ENCODE data around the gene ZFP28. TPM values are rescaled to one million over a fixed set of nuclear protein-coding genes. Genes with fewer than 3 reads are reported as not detected.

The ZFP28 gene
- polyA plus RNA-seq, 1 donor from 2014 or later = 45.1 TPM

GRCh38 chr19:56601375-56601774, 62.6 kb downstream of the ZFP28 start:
- H3K9ac ChIP-seq (ENCODE audit: low read length) = no peak overlapping the region
- H3K9me3 ChIP-seq (ENCODE audit: low read length) = peaks cover 31% of the 10 kb centered on the region
- no peaks in the 10 kb centered on the region for H3F3A ChIP-seq (ENCODE audit: insufficient read depth, low read length, poor library complexity, severe bottlenecking)
- H3K79me2 ChIP-seq (replicated peaks; ENCODE audit: insufficient read depth, low read length) = peaks cover 81% of the 10 kb centered on the region
- no peaks in the 10 kb centered on the region for H3K9me2 ChIP-seq (ENCODE audit: insufficient read depth, low read length)
- no peak overlapping the region for H3K27ac ChIP-seq (ENCODE audit: low read length)
- H3K4me3 ChIP-seq (ENCODE audit: low read length) = no peak overlapping the region
- H2AFZ ChIP-seq (ENCODE audit: low read depth, low read length) = no peak overlapping the region
- H4K20me1 ChIP-seq (ENCODE audit: insufficient read depth) = no peaks in the 10 kb centered on the region
- H3K4me2 ChIP-seq (ENCODE audit: low read length) = no peak overlapping the region
- peaks cover 29% of the 10 kb centered on the region for H3K36me3 ChIP-seq (ENCODE audit: insufficient read depth, low read length)
- no peak for TF ChIP-seq EP300 (conservative IDR thresholded peaks at IDR 0.05; ENCODE audit: poor library complexity, severe bottlenecking)
- TF ChIP-seq RAD21 (conservative IDR thresholded peaks at IDR 0.05) = no peak
- TF ChIP-seq MXI1 (conservative IDR thresholded peaks at IDR 0.05; ENCODE audit: poor library complexity, severe bottlenecking) = no peak
- TF ChIP-seq REST (IDR thresholded peaks at IDR 0.05; ENCODE audit: borderline replicate concordance) = no peak
- no peak for TF ChIP-seq TAF1 (IDR thresholded peaks at IDR 0.05; ENCODE audit: low read depth)
- no peak for TF ChIP-seq SMC3 (conservative IDR thresholded peaks at IDR 0.05; ENCODE audit: poor library complexity)
- no peak for TF ChIP-seq POLR2AphosphoS5 (IDR thresholded peaks at IDR 0.05)
- TF ChIP-seq EZH2 (IDR thresholded peaks at IDR 0.05; ENCODE audit: borderline replicate concordance, insufficient read depth, low read length, poor library complexity, severe bottlenecking) = no peak
- TF ChIP-seq, protein P1, sequence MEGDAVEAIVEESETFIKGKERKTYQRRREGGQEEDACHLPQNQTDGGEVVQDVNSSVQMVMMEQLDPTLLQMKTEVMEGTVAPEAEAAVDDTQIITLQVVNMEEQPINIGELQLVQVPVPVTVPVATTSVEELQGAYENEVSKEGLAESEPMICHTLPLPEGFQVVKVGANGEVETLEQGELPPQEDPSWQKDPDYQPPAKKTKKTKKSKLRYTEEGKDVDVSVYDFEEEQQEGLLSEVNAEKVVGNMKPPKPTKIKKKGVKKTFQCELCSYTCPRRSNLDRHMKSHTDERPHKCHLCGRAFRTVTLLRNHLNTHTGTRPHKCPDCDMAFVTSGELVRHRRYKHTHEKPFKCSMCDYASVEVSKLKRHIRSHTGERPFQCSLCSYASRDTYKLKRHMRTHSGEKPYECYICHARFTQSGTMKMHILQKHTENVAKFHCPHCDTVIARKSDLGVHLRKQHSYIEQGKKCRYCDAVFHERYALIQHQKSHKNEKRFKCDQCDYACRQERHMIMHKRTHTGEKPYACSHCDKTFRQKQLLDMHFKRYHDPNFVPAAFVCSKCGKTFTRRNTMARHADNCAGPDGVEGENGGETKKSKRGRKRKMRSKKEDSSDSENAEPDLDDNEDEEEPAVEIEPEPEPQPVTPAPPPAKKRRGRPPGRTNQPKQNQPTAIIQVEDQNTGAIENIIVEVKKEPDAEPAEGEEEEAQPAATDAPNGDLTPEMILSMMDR (IDR thresholded peaks at IDR 0.05; ENCODE audit: poor library complexity, severe bottlenecking) = no peak
- no peaks in the 10 kb centered on the region for H3K27me3 ChIP-seq (ENCODE audit: insufficient read depth, low read depth, low read length)

- Histone ChIP-seq H2AFZ (ENCODE audit: low read depth, low read length) (no peak overlapping the region), H4K20me1 (ENCODE audit: insufficient read depth) (no peaks in the 10 kb centered on the region), H3K27ac (ENCODE audit: low read length) (no peak overlapping the region), H3K9ac (ENCODE audit: low read length) (no peak overlapping the region), H3K9me3 (ENCODE audit: low read length) (peaks cover 29% of the 10 kb centered on the region), H3K9me2 (ENCODE audit: insufficient read depth, low read length) (no peaks in the 10 kb centered on the region), H3F3A (ENCODE audit: insufficient read depth, low read length, poor library complexity, severe bottlenecking) (no peaks in the 10 kb centered on the region), H3K36me3 (ENCODE audit: insufficient read depth, low read length) (peaks cover 33% of the 10 kb centered on the region), H3K79me2 (replicated peaks; ENCODE audit: insufficient read depth, low read length) (peaks cover 81% of the 10 kb centered on the region), H3K4me3 (ENCODE audit: low read length) (no peak overlapping the region), H3K27me3 (ENCODE audit: insufficient read depth, low read depth, low read length) (no peaks in the 10 kb centered on the region), H3K4me2 (ENCODE audit: low read length) (no peak overlapping the region)
- TF ChIP-seq REST (IDR thresholded peaks at IDR 0.05; ENCODE audit: borderline replicate concordance) (no peak), MXI1 (conservative IDR thresholded peaks at IDR 0.05; ENCODE audit: poor library complexity, severe bottlenecking) (no peak)
- TF ChIP-seq, protein P1 (IDR thresholded peaks at IDR 0.05; ENCODE audit: poor library complexity, severe bottlenecking) = no peak
Observed at GRCh38 chr19:56603829-56604228, 65.1 kb downstream of the ZFP28 start.

All from neural cell (in vitro differentiated cells).